Measurements from ENCODE around the gene ZBTB39. TPM values are rescaled to one million over a fixed set of nuclear protein-coding genes. Genes with fewer than 3 reads are reported as not detected.

ZBTB39 gene
- total and polyA plus RNA-seq, 2 of the 8 experiments (the other 6 are each of a cell fraction or from before 2014, with no cell fraction given) = 19.3 to 25.0 TPM

DNA sequence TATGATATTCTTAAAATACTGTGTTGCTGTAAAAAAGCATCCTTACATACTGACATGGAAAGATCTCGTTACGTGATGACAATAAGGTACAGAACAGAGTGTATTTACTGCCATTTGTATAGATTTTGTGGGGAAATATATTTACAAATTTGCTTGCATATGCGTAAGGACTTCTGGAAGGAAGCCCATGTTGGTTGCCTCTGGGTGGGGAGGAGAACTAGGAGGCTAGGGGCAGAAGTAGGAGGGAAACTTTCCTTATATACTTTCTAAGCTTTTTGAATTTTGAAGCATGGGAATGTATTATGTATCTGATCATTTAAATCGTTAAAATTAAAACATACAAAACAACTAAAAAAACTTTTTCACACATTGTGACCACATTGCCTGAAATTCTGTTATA, 33.9 kb upstream of the ZBTB39 start:
- no peak overlapping the region for H3K56ac ChIP-seq (replicated peaks; ENCODE audit: insufficient read length, low read depth, low read length)
- no peak overlapping the region for H2BK120ac ChIP-seq (replicated peaks; ENCODE audit: low read depth, low read length)
- no peak overlapping the region for H3K9ac ChIP-seq (replicated peaks in 1 of 4; ENCODE audit: extremely low read depth in 1 of 4, low read depth in 3 of 4, low read length in 3 of 4)
- 87% methylated on average over 4 of the region's 4 CpGs; no CpG with 5 or more reads in 1 of the 2 experiments for WGBS, 2 experiments (ENCODE audit: extremely low coverage in 1 of 2, insufficient coverage in 1 of 2, insufficient read length in 1 of 2, insufficient replicate concordance in 2 of 2, low coverage in 1 of 2, low lambda C conversion rate in 2 of 2, missing lambda C conversion rate in 1 of 2)
- no peak overlapping the region for H2AK5ac ChIP-seq (ENCODE audit: low read depth, low read length)
- H4K5ac ChIP-seq (ENCODE audit: insufficient read length, low read depth, low read length) = no peak overlapping the region
- H4K91ac ChIP-seq (replicated peaks; ENCODE audit: insufficient read length, low read length) = no peak overlapping the region
- POLR2A ChIA-PET (ENCODE audit: partially characterized antibody) = interaction anchor here (1.8 kb wide), 1 partner anchor 12 kb away, joined by 10 read pairs; no protein-coding TSS in a partner anchor
- no peak overlapping the region for H3K18ac ChIP-seq (ENCODE audit: extremely low read depth, low read length)
- no peaks in the 10 kb centered on the region; a peak in 1 of 7 replicates for H3K27me3 ChIP-seq (replicated peaks in 1 of 4; ENCODE audit: control insufficient read depth in 3 of 4, extremely low read depth in 1 of 4, insufficient read depth in 3 of 4, low read length in 3 of 4)
- H3K4me2 ChIP-seq (ENCODE audit: insufficient read depth in 1 of 2, low read depth in 2 of 2, low read length in 2 of 2) = no peak overlapping the region
- no peaks in the 10 kb centered on the region for H3K36me3 ChIP-seq (ENCODE audit: control insufficient read depth in 2 of 4, insufficient read depth in 4 of 4, low read length in 3 of 4)
- no peaks in the 10 kb centered on the region for H3K79me1 ChIP-seq (ENCODE audit: low read depth, low read length)
- H2BK12ac ChIP-seq (ENCODE audit: low read depth, low read length) = no peak overlapping the region
- DNase-seq (ENCODE audit: low read depth in 1 of 2, low spot score in 2 of 2) = no peak
- H3K27ac ChIP-seq (ENCODE audit: low read depth, low read length) = no peak overlapping the region
- no peaks in the 10 kb centered on the region for H3K23me2 ChIP-seq (ENCODE audit: low read depth, low read length)
- H4K20me1 ChIP-seq (replicated peaks in 1 of 2; ENCODE audit: control insufficient read depth in 1 of 2, insufficient read depth in 2 of 2, low read length in 2 of 2) = no peaks in the 10 kb centered on the region
- H3K4me3 ChIP-seq (ENCODE audit: extremely low read depth in 1 of 4, insufficient read depth in 2 of 4, low read depth in 3 of 4, low read length in 4 of 4) = no peak overlapping the region
- H3K79me2 ChIP-seq (ENCODE audit: control insufficient read depth in 1 of 2, insufficient read depth in 2 of 2, low read length in 2 of 2) = no peaks in the 10 kb centered on the region
- no peak for TF ChIP-seq CREB1 (IDR thresholded peaks at IDR 0.05)
- TF ChIP-seq EGR1 (IDR thresholded peaks at IDR 0.05; ENCODE audit: borderline replicate concordance, low read depth, low read length) = no peak
- TF ChIP-seq FOSL1 (IDR thresholded peaks at IDR 0.05; ENCODE audit: insufficient read depth, low read depth, low read length) = no peak
- no peak for TF ChIP-seq CHD1 (IDR thresholded peaks at IDR 0.05; ENCODE audit: low read depth, low read length)
- H3K14ac ChIP-seq (ENCODE audit: insufficient read length) = no peak overlapping the region
- FAIRE-seq = no peak
- no peak overlapping the region for H3K4ac ChIP-seq (replicated peaks; ENCODE audit: insufficient read length, low read depth, low read length)
- H2BK20ac ChIP-seq (ENCODE audit: low read length) = no peak overlapping the region
- CTCF ChIA-PET (ENCODE audit: partially characterized antibody) = interaction anchor here (0.6 to 4.8 kb wide), 15 partner anchors 9 to 133 kb away, joined by 3 to 25 read pairs (median 3); partner anchors contain the start of genes MYO1A and TAC3
- no peak overlapping the region for H2AFZ ChIP-seq (ENCODE audit: low read length)
- H3K9me3 ChIP-seq (ENCODE audit: insufficient read depth in 2 of 2, low read depth in 1 of 2, low read length in 1 of 2) = no peaks in the 10 kb centered on the region
- H2BK15ac ChIP-seq (ENCODE audit: low read length) = no peak overlapping the region
- no peak overlapping the region for H4K8ac ChIP-seq (ENCODE audit: extremely low read depth, insufficient read depth, low read length)
- no peak overlapping the region for H2BK5ac ChIP-seq (ENCODE audit: low read depth, low read length)
- no peaks in the 10 kb centered on the region for H3K4me1 ChIP-seq (replicated peaks in 1 of 4; ENCODE audit: control insufficient read depth in 3 of 4, insufficient read depth in 4 of 4, low read length in 3 of 4)
- H3K23ac ChIP-seq (ENCODE audit: insufficient read length) = no peak overlapping the region

All from H1 (cell line).